ENCODE measurements around the gene ADARB1.
"Not testable (repeated sequence)": the region's sequence is repeated elsewhere in the genome, so short reads cannot be mapped to it uniquely, and the experiment has no call there.

The ADARB1 gene, protein sequence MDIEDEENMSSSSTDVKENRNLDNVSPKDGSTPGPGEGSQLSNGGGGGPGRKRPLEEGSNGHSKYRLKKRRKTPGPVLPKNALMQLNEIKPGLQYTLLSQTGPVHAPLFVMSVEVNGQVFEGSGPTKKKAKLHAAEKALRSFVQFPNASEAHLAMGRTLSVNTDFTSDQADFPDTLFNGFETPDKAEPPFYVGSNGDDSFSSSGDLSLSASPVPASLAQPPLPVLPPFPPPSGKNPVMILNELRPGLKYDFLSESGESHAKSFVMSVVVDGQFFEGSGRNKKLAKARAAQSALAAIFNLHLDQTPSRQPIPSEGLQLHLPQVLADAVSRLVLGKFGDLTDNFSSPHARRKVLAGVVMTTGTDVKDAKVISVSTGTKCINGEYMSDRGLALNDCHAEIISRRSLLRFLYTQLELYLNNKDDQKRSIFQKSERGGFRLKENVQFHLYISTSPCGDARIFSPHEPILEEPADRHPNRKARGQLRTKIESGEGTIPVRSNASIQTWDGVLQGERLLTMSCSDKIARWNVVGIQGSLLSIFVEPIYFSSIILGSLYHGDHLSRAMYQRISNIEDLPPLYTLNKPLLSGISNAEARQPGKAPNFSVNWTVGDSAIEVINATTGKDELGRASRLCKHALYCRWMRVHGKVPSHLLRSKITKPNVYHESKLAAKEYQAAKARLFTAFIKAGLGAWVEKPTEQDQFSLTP

DNA sequence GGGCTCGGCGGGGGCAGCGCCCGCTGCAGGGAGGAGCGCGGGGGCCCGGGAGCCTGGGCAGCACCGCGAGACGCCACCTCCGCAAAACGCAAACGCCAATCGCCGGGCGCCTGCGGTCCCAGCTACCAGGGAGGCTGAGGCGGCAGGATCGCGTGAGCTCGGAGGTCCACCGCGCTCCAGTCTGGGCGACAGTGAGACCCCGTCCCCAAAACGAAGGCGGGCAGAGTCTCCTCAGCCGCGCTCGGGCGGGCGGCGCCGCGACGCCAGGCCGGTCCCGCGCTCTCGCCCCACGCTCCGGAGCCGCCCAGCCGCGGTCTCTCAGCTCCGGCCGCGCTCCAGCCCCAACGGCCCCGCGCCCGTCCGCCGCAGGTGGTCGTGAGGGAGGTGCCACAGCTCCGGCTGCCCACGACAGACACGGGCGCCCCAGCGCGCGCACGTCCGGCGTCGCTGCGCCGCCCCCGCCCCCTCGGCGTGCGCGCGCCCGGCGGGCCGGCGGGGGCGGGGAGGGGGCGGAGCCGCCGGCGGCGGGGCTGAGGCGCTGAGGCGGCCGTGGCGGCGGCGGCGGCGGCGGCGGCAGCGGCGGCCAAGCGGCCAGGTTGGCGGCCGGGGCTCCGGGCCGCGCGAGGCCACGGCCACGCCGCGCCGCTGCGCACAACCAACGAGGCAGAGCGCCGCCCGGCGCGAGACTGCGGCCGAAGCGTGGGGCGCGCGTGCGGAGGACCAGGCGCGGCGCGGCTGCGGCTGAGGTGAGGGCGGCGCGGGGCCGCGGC lies at the start of gene ADARB1:
TSS of gene ADARB1 (plus strand) at position 533 of the 770 bp plus-strand sequence. CDS start 97,077 bp downstream, outside the sequence.
- peak; percentile 83 for DNase-seq

DNA sequence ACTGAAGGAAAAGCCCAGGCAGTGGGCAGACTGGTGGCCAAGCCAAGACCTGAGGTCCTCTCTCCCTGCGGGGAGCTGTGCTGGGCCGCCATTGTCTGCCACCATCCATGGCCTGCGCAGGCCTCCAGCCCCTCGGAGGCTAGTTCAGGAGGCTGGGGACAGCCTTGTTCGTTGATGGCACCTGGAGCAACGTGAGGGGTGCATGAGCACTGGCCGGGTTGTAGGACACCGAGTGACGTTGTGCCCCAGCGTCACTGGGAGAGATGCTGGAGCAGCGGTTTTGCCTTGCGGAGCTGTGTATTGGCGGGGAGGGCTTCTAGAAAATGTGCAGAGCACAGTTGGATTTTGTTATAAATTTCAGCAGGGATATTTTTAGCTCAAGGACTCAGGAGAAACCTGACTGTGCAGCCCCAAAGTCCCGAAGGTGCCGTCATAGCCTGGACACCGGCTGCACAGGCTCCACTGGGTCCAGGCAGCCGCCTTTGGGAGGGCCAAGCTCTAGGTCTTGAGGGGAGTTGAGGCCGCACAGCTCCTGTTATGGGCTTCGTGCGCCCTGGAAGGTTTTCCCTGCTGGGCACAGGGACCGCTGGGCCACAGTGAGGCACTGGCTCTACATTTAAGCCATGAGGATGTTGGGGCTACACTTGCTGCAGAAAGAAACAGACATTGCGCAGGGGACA lies 48.2 kb upstream of the ADARB1 start:
- no peak for DNase-seq

DNA sequence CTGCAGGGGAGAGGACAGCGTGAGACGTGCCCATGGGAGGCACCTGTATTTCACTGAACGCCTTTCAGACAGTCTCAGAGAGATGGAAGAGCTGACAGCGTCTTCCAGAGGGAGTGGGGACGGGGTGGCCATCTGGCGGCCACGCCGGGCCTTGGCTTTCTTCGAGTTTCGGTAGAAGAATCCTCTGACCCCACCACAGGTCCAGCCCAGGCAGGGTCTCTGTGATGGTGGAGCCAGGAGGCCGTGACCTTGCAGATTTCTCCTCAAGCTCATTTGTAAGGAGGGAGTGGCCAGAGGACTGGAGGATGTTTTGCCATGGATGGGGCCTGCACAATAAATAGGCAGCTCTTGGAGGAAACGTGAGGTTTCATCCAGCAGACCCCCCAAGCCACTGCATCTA lies 47.6 kb upstream of the ADARB1 start:
- DNase-seq: no peak

DNA sequence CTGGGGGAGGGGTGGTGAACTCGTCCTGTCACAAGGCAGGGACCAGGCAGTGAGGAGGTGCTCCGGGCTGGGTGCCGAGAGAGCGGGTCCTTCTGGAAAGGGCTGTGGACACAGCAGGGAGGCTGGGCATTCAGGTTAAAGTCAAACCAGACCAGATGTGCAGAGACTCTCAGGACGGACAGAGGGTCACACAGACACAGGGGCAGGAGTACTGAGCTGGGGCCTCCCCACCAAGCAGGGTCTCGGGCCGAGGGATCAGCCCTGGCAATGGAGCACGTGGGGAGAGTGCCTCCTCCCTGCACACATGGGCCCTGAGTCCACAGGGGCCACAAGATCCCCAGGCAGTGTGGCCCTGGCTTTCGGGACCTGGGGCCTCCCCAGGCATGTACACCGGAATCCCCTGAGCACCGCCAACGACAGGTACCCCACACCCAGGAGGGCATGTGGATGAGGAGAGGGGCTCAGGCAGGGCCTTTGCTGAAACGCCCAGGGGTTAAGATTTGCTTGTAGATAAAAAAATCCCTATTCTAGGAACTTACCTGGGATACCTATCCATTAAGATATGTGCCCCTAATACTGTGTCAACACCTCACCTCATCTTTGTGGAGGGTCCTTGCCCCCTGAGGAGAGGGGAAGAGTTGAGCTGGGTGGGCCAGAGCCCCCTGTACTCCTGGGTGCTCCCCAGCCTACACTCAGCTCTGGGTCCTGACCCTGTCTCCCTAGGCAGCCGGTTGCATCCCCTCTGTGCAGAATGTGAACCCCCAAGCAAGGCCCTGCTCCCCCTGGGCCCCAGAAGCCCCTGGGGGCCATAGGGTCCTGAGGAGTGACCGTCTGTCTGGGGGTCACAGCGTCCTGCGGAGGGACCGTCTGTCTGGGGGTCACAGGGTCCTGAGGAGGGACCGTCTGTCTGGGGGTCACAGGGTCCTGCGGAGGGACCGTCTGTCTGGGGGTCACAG lies 46.9 kb upstream of the ADARB1 start:
- no peak for DNase-seq

DNA sequence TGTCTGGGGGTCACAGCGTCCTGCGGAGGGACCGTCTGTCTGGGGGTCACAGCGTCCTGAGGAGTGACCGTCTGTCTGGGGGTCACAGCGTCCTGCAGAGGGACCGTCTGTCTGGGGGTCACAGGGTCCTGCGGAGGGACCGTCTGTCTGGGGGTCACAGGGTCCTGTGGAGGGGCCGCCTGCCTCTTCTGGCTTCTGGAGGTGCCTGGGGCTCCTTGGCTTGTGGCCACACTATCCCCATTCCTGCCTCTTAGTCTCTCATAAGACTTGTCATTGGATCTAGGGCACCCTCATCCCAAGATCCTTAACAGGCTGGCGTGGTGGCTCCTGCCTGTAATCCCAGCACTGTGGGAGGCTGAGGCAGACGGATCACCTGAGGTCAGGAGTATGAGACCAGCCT lies 45.7 kb upstream of the ADARB1 start:
- DNase-seq: not testable (repeated sequence)

DNA sequence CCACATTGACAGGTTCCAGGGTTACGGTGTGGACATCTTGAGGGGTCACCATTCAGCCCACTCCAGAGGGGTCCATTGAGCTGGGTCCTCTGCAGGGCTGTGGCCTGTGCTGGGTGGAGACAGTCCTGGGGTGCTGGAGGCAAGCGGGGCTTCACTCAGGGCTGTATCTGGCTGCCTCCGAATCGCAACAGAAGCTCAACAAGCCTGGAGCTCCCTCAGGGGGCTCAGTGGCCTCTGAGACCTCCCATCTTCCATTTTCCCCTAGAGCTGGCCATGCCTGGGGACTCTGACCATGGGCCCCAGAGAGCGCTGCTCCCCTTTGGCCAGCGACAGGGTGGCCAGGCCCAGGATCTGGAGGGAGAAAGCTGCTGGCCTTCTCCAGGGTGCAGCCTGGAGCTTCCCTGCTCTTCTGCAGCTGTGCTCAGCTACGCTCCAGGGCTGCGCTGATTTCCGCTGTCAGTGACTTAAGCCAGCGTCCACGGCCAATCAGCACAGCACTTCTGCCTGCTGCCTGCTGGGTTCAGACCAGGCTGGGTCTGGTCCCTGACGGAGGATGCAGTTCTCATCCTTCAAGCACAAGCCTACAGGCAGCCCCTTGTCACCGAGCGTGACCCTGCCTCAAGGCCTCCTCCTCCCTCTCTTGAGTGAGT lies 45.0 kb upstream of the ADARB1 start:
- DNase-seq: peak; percentile 78

DNA sequence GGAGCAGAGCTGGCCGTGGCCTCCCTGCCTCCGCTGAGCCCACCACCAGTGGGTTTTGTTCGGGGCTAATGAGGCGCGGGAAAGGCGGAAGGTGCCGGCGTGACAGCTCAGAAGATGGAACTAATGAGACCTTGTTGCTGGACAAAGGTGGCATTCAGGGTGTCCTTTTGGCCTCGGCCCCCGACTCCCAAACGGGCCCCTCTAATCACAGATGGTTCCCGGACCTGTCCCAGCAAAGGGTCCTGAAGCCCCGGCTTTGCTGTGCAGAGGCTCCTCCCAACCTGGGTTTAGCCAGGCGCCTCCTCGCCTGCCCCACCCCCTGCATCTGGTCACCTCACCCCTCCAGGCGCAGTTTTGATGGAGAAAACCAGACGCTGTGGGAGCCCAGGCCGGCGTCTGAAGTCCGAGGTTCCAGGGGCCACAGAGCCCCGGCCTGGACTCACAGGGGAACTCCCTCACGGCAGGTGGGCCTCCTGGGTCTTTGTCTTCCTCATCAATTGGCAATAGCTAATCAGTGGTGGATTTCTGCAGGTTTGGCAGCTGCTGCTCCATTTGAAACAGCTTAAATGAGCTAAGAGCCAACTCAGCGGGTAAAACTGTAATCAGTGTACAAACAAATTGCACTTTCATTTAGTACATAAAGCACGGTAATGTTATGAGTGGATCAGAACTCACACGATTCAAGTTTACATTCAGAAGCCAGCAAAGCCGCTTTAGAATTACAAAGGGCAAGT lies 44.3 kb upstream of the ADARB1 start:
- no peak for DNase-seq

DNA sequence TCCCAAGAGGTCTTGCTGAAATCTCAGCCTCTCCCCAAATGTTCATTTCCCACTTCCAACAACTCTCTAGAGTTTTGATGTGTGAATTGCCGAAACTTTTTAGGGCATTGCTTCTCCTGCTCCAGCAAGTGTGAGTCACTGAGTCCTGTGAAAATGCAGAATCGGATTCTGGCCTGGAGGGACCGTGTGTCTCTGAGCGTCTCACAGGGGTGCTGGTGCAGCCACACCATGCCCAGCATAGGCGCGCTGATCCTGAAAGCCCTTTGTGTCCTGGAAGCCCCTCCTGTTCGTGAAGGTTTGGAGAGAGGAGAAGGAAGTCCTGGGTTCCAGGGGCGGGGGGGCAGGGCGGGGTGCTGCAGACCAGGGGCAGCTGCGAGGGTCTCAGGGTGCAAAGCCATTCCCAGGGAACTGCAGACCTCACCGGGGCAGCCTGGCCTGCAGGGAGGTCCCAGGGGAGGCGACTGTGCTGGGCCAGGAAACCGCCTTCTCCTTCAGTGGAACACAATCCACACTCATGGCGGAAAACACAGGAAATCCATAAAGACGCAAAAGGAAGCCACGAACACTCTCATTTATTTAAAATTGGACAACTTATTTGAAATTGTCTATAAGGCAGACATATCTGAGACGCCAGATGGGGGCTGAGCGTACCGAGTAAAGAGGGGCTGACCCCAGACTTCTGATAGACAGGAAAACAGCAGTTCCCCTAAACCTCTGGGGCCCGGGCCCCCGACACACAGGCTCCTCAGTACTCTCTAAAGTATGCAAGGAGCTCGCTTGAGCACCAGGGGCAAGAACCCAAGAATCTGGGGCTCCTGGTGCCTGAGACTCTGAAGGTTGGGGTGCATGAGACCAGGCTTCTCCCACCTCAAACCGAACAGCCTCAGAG lies 43.5 kb upstream of the ADARB1 start:
- no peak for DNase-seq

DNA sequence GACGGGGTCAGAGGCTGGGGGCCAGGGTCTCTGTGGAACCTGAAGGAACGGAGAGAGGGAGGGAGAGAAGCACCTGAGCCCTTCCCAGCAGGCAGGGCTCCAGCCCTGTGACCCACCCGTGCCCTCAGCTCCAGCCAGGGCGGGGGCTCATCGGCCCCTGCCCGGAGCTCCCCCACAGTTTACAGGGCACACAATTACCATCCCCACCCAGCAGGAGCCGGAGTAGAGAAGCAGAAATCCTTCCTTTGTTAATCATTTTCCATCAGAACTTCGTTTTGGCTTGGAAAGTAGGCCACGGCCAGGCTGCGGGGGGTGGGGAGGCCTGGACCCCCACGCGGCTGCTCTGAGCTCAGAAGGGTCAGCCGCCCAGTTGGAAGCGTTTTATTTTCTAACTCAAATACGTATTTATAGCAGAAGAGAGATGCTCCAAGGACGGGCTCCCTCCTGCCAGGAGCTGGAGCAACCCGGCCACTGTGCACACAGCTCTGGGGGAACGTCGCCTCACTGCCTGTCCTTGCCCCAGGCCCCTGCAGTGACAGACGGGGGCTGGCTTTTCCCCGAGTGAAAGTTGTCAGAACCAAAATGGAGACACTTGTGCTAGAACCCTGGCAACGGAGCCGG lies 42.7 kb upstream of the ADARB1 start:
- no peak for DNase-seq

DNA sequence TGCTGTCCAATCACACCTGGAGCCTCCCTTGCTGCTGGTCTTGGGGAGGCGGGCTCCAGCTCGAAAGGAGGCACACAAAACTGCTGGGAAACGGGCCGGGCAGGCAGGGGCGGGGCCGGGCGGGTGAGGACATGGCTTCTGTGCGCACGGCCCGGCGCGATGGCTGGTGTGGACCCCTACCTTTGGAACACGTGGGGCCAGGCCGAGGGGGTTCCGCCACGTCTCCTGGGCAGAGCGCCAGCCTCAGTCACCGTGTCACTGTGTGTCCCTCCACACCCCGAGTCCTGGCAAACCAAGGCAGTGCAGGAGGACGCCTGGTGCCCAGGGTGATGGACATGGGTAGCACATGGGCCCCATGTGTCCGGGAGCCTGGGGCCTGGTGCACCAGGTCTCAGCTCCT lies 42.0 kb upstream of the ADARB1 start:
- no peak for DNase-seq

DNA sequence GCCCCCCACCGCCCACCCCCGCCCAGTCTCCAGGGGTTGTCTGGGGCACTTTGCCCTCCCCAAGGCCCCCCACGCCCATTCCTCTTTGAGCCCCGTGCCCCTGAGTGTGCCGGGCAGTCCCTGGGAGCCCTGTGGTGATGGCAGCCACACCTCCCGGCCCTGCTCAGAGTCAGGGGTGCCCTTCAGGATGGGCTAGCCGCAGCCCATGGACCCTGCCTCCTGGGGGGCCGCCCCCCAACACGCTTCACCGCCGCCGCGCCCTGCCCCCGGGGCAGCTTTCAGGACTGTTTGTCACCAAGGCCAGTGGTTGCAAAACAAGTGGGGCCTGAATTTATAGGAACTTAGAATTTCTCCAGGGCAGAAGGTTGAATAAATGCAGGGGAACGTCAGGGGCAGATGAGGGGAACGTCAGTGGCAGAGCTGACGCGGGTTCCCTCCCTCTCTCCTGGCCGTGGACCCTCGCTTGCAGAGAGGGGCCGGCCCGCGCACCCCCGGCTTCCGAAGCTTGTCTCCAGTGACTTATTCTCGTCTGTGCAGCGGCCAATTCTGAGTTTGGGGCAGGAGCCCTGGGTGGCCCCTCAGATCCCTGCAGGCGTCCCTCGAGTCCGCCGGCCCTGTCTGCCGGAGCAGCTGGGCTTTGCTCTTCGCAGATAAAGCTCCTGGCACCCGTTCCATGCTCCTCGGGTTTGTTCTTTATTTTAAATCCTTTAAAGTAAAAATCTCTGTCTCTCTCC lies 41.2 kb upstream of the ADARB1 start:
- no peak for DNase-seq

DNA sequence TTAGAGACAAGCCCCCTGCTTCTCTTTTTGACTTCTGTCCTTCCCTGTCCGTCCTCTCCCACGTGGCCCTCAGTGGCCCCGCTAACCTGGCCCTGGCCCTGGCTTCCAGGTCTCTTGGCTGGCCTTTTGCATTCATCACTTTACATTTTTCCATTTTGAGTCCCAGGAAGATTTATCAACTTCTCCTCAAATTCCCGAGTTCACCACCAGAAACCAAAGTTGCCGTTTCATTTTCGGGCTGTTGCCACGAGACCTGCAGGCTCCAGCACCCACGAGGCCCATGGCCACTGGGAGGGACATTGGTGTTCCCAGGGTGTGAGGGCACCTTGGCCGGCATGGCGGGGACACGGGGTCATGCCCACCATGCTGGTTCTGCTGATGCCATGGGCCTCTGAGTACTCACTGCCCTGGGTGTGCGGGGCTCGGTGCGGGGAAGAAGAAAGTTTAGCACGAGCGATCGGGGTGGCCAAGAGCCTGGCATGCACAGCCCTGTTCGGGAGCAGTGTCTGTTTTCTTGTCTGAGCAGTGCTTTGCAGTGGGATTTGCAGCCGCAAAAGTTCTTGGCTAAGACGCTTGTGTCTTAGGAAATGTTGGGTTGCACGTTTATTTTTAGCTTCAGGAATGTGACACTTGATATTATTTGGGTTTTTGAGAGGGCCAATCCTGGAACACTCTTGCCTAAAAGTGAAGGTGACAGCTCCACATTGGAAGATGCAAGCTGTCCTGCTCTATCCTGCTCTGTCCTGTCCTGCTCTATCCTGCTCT lies 40.4 kb upstream of the ADARB1 start:
- no peak for DNase-seq

DNA sequence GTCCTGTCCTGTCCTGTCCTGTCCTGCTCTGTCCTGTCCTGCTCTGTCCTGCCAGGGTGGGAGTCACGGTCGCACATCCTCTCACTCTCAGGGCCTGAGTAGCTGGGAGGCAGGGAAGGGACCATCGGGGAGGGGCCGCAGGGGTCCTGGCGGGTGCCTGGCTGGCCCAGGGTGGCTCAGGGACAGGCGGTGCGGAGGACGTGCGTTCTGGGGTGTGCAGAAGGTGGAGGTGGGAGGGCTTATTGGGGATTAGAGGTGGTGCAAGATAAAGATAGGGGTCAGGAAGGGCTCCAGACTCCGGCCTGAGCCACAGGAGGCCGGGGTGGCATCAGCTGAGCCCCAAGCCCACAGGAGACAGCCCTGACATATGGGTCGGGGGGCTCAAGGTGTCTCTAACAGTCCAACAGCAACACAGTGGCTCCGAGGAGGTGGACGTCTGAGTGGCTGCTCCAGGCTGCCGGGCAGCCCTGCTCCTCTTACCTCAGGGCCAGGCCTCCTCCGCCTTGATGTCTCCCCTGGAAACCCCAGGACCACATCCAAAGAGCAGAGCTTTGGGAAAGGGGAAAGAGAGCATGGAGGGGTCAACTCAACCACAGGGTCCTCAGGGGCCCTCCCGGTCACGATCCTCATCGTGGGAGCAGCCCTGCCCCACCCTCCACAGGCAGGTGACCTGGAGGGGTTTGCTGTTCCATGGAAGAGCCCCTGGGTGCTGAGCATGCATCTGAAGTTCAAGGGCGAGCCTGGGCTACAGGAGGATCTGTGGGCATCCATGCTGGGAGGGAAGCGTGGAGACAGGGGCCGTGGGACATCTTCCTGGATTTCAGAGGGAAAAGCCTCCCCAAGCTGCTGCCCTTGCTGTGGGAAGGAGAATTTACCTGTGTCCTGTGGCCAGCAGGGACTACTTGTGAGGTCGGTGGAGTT lies 39.6 kb upstream of the ADARB1 start:
- no peak for DNase-seq

DNA sequence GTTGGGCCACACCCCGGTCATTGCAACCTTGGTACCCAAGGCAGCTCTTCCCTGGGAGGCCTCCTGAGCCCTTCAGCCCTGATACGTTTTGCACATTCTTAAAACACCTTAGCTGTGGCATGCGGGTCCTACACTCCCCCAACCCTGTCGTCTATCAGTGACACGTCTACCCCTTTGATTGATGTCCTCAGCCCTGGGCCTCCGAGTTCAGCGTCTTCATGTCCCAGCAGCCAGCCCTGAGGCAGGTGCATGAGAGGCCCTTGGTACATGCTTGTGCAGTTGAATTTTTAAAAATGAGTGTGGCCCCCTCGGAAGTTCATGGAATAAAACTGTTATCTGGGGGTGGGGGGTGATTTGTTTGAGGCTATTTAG lies 38.9 kb upstream of the ADARB1 start:
- DNase-seq: no peak

DNA sequence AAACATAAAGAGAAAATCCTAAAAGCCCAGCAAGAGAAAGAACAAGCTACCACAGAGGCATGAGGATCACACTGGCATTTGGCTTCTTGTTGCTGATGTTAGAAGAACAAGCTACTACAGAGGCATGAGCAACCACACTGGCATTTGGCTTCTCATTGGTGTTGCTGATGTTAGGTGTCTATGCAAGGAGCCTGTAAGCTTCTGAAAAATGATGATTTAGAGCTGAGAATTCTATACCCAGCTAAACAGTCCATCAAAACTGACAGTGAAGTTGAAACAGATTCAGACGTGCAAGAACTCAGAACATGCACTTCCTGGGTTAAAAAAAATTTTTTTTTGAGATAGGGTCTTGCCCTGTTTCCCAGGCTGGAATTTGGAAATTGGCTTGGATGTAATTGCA lies 37.8 kb upstream of the ADARB1 start:
- DNase-seq: no peak

DNA sequence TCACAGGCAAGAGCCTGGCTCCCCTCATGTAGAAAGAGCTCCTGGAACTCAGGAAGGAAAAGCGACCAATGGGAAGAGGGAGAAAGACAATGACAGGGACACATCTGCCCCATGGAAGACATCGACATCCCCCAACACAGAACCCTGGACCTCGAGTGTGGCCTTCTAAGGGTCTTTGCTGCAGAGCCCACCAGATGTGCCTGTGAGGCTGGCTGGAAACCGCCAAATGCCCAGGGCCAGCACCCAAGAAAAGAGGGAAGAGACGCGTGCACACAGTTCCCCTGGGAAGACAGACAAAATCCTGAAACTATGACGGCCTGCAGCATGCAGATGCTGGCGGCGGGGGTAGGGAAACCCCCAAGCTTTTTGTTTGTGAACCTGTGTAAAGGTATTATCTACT lies 36.4 kb upstream of the ADARB1 start:
- DNase-seq: no peak
